ENCODE data around the gene PGAM1.

PGAM1 gene

DNA sequence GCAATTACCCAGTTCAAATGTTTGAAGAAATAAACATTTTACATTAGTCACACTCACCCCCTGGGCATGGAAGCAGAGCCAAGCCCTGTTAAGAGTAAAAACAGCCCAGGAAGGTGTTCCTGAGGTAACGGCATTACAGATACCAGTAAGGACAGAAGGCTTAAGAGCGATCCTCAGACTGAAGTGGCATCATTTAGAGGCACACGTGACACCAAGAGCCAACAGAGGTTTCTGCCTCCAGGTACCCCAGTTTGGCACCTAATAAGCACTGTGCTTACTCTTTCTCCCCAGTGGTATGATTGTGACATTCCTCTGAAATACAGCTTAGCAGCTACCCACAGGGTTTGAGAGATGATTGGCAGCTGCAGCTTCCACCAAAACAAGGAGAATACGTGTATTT, 55.1 kb downstream of the PGAM1 start:
- TF ChIP-seq, protein P1, sequence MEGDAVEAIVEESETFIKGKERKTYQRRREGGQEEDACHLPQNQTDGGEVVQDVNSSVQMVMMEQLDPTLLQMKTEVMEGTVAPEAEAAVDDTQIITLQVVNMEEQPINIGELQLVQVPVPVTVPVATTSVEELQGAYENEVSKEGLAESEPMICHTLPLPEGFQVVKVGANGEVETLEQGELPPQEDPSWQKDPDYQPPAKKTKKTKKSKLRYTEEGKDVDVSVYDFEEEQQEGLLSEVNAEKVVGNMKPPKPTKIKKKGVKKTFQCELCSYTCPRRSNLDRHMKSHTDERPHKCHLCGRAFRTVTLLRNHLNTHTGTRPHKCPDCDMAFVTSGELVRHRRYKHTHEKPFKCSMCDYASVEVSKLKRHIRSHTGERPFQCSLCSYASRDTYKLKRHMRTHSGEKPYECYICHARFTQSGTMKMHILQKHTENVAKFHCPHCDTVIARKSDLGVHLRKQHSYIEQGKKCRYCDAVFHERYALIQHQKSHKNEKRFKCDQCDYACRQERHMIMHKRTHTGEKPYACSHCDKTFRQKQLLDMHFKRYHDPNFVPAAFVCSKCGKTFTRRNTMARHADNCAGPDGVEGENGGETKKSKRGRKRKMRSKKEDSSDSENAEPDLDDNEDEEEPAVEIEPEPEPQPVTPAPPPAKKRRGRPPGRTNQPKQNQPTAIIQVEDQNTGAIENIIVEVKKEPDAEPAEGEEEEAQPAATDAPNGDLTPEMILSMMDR (IDR thresholded peaks at IDR 0.05; ENCODE audit: low read depth, low read length), result no peak
- no peak overlapping the region for H3K4me3 ChIP-seq (ENCODE audit: low read depth, low read length)

DNA sequence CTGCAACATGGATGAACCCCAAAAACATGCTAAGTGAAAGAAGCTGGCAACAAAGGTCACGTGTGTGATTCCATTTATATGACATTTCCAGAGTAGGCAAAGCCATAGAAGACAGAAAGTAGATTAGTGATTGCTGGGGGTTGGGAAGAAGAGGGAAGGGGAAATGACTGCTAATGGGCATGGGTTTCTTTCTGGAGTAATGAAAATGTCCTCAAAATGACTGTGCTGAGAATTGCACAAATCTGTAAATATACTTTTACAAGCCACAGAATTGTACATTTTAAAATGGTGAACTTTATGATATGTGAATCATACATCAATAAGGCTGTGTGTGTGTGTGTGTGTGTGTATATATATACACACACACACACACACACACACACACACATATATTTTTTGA, 56.4 kb downstream of the PGAM1 start:
- H3K4me3 ChIP-seq (ENCODE audit: low read depth, low read length), result no peak overlapping the region
- TF ChIP-seq, protein P1 (IDR thresholded peaks at IDR 0.05; ENCODE audit: low read depth, low read length), result no peak

Measured in WI38 (cell line).